Measurements from ENCODE around the gene SAV1. TPM values are rescaled to one million over a fixed set of nuclear protein-coding genes. Genes with fewer than 3 reads are reported as not detected.

The SAV1 gene
- total and polyA plus RNA-seq, 2 of the 13 experiments (the other 11 are each of a cell fraction or from before 2014, with no cell fraction given) = 7.3 to 8.2 TPM

- TF ChIP-seq SNAPC4 (CRISPR knock-in tag; IDR thresholded peaks at IDR 0.05) (no peak), GATAD2A (CRISPR knock-in tag; IDR thresholded peaks at IDR 0.05) (no peak), SIX4 (CRISPR knock-in tag; IDR thresholded peaks at IDR 0.05) (no peak), NFIB (CRISPR knock-in tag; IDR thresholded peaks at IDR 0.05; ENCODE audit: borderline replicate concordance) (no peak), LCORL (IDR thresholded peaks at IDR 0.05) (no peak), LCORL (CRISPR knock-in tag; IDR thresholded peaks at IDR 0.05) (peak; percentile 35; the same call in 1 of the 2 replicates), SALL1 (CRISPR knock-in tag; IDR thresholded peaks at IDR 0.05) (peak; percentile 45; the same call in 1 of the 2 replicates), ZNF230 (CRISPR knock-in tag; IDR thresholded peaks at IDR 0.05) (no peak), CBX2 (IDR thresholded peaks at IDR 0.05; ENCODE audit: low read depth, low read length) (no peak), CBX2 (CRISPR knock-in tag; IDR thresholded peaks at IDR 0.05; ENCODE audit: low read depth) (no peak), PRMT3 (CRISPR knock-in tag; IDR thresholded peaks at IDR 0.05; ENCODE audit: borderline replicate concordance, low read depth) (no peak), ZMYM4 (CRISPR knock-in tag; IDR thresholded peaks at IDR 0.05) (peak; percentile 61; the same call in 1 of the 2 replicates), TFDP1 (CRISPR knock-in tag; IDR thresholded peaks at IDR 0.05; ENCODE audit: borderline replicate concordance) (no peak), ZNF644 (CRISPR knock-in tag; IDR thresholded peaks at IDR 0.05; ENCODE audit: low read depth) (0 out of 2 replicates have a peak, but pooled peaks have one; percentile 17), ZNF296 (CRISPR knock-in tag; conservative IDR thresholded peaks at IDR 0.05) (no peak), SIX1 (CRISPR knock-in tag; IDR thresholded peaks at IDR 0.05; ENCODE audit: borderline replicate concordance) (0 out of 2 replicates have a peak, but pooled peaks have one; percentile 21), ZNF362 (CRISPR knock-in tag; IDR thresholded peaks at IDR 0.05; ENCODE audit: borderline replicate concordance) (peak; percentile 50; the same call in 1 of the 2 replicates)
- TF ChIP-seq, protein P1, sequence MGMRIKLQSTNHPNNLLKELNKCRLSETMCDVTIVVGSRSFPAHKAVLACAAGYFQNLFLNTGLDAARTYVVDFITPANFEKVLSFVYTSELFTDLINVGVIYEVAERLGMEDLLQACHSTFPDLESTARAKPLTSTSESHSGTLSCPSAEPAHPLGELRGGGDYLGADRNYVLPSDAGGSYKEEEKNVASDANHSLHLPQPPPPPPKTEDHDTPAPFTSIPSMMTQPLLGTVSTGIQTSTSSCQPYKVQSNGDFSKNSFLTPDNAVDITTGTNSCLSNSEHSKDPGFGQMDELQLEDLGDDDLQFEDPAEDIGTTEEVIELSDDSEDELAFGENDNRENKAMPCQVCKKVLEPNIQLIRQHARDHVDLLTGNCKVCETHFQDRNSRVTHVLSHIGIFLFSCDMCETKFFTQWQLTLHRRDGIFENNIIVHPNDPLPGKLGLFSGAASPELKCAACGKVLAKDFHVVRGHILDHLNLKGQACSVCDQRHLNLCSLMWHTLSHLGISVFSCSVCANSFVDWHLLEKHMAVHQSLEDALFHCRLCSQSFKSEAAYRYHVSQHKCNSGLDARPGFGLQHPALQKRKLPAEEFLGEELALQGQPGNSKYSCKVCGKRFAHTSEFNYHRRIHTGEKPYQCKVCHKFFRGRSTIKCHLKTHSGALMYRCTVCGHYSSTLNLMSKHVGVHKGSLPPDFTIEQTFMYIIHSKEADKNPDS (CRISPR knock-in tag; IDR thresholded peaks at IDR 0.05) = no peak
- TF ChIP-seq, protein P2, sequence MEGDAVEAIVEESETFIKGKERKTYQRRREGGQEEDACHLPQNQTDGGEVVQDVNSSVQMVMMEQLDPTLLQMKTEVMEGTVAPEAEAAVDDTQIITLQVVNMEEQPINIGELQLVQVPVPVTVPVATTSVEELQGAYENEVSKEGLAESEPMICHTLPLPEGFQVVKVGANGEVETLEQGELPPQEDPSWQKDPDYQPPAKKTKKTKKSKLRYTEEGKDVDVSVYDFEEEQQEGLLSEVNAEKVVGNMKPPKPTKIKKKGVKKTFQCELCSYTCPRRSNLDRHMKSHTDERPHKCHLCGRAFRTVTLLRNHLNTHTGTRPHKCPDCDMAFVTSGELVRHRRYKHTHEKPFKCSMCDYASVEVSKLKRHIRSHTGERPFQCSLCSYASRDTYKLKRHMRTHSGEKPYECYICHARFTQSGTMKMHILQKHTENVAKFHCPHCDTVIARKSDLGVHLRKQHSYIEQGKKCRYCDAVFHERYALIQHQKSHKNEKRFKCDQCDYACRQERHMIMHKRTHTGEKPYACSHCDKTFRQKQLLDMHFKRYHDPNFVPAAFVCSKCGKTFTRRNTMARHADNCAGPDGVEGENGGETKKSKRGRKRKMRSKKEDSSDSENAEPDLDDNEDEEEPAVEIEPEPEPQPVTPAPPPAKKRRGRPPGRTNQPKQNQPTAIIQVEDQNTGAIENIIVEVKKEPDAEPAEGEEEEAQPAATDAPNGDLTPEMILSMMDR (CRISPR knock-in tag; IDR thresholded peaks at IDR 0.05) = peak; percentile 14; the same call in 1 of the 2 replicates
These were observed 73.4 kb downstream of the SAV1 start (continued) for GRCh38 chr14:50594577-50595316.
